Muscle of leg (tissue), 11 donors: ENCODE results near the gene PANX1. TPM values are rescaled to one million over a fixed set of nuclear protein-coding genes. Genes with fewer than 3 reads are reported as not detected.
"Not testable (repeated sequence)": the region's sequence is repeated elsewhere in the genome, so short reads cannot be mapped to it uniquely, and the experiment has no call there.

Experiments
- DNase-seq: peaks from one replicate; pipeline ENCODE4 v3.0.0; 2013
- H3K27ac ChIP-seq: one replicate; pipeline ENCODE4 v1.5.1; 2013; ENCODE audit warnings: mild to moderate bottlenecking, low read length, control low read depth
- H3K27me3 ChIP-seq: one replicate; pipeline ENCODE4 v1.6.1; 2013; ENCODE audit warnings: low read length; ENCODE audit not compliant: control insufficient read depth, insufficient read depth
- H3K36me3 ChIP-seq: one replicate; pipeline ENCODE4 v1.6.1; 2013; ENCODE audit warnings: low read length; ENCODE audit not compliant: control insufficient read depth, insufficient read depth
- H3K4me1 ChIP-seq: one replicate; pipeline ENCODE4 v1.6.1; 2013; ENCODE audit warnings: low read length; ENCODE audit not compliant: control insufficient read depth, insufficient read depth
- H3K4me3 ChIP-seq: one replicate; pipeline ENCODE4 v1.5.1; 2013; ENCODE audit warnings: low read length, control low read depth
- H3K9me3 ChIP-seq: replicated peaks from 2 replicates; pipeline ENCODE4 v1.6.1; 2013; ENCODE audit warnings: low read depth, low read length; ENCODE audit not compliant: control insufficient read depth
- WGBS: methylation state at CpG from one replicate; pipeline ENCODE4 v1.1.5; 2013; ENCODE audit warnings: missing lambda C conversion rate; ENCODE audit not compliant: insufficient coverage; 5-methylcytosine and 5-hydroxymethylcytosine counted together
- polyA plus RNA-seq, 8 donors: library from polyadenylated mRNA; unstranded; fragments of 120-200 nt; gene quantifications; one replicate each; pipeline versions ENCODE4 v1.2.1 to v1.2.3, GENCODE V29; 2013; ENCODE audit warnings: inconsistent platforms in 1 of 8, low replicate concordance in 1 of 8; ENCODE audit not compliant: insufficient read length in 8 of 8, insufficient read depth in 1 of 8
- total RNA-seq: library from RNA; stranded (reverse); fragments of 120-200 nt; gene quantifications from one replicate; pipeline ENCODE4 v1.2.4, GENCODE V29; 2013

Gene PANX1
- total and polyA plus RNA-seq, 9 donors = 10.5 to 27.1 (median 20.7) TPM

- H3K9me3 ChIP-seq = peaks cover 5% of the 10 kb centered on the region
- DNase-seq = no peak
- H3K27me3 ChIP-seq = no peaks in the 10 kb centered on the region
- no CpG with 5 or more reads among the region's 4 CpGs for WGBS
- no peak overlapping the region for H3K4me3 ChIP-seq
- H3K27ac ChIP-seq = no peak overlapping the region
- no peaks in the 10 kb centered on the region for H3K4me1 ChIP-seq
- no peaks in the 10 kb centered on the region for H3K36me3 ChIP-seq
Measured at GRCh38 chr11:94106716-94107115, 21.9 kb upstream of the PANX1 start.

- no peak for DNase-seq
- H3K36me3 ChIP-seq = no peaks in the 10 kb centered on the region
- H3K27ac ChIP-seq = no peak overlapping the region
- WGBS = no CpG with 5 or more reads among the region's 1 CpG
- H3K9me3 ChIP-seq = peaks cover 5% of the 10 kb centered on the region
- no peaks in the 10 kb centered on the region for H3K4me1 ChIP-seq
- H3K4me3 ChIP-seq = no peak overlapping the region
- H3K27me3 ChIP-seq = no peaks in the 10 kb centered on the region
Measured at GRCh38 chr11:94107363-94107762, 21.3 kb upstream of the PANX1 start.

- no peaks in the 10 kb centered on the region for H3K27me3 ChIP-seq
- H3K9me3 ChIP-seq = peaks cover 5% of the 10 kb centered on the region
- H3K4me1 ChIP-seq = no peaks in the 10 kb centered on the region
- H3K4me3 ChIP-seq = no peak overlapping the region
- 88% methylated on average over 2 of the region's 3 CpGs for WGBS
- no peaks in the 10 kb centered on the region for H3K36me3 ChIP-seq
- no peak overlapping the region for H3K27ac ChIP-seq
- no peak for DNase-seq
Measured at GRCh38 chr11:94111241-94111640, 17.4 kb upstream of the PANX1 start.

- Histone ChIP-seq H3K36me3 (no peaks in the 10 kb centered on the region), H3K27me3 (no peaks in the 10 kb centered on the region), H3K4me3 (no peak overlapping the region), H3K27ac (no peak overlapping the region), H3K9me3 (peaks cover 4% of the 10 kb centered on the region), H3K4me1 (no peaks in the 10 kb centered on the region)
- WGBS = 53% methylated on average over 3 of the region's 3 CpGs
- DNase-seq = no peak
Measured at GRCh38 chr11:94111660-94112059, 17.0 kb upstream of the PANX1 start.

- H3K4me3 ChIP-seq = no peak overlapping the region
- DNase-seq = peak; percentile 65
- H3K9me3 ChIP-seq = peaks cover 2% of the 10 kb centered on the region
- H3K27ac ChIP-seq = no peak overlapping the region
- WGBS = no CpG with 5 or more reads among the region's 1 CpG
- H3K36me3 ChIP-seq = no peaks in the 10 kb centered on the region
- no peaks in the 10 kb centered on the region for H3K4me1 ChIP-seq
- no peaks in the 10 kb centered on the region for H3K27me3 ChIP-seq
Measured at GRCh38 chr11:94112206-94112953, 16.3 kb upstream of the PANX1 start.

GRCh38 chr11:94117197-94117574 lies 11.5 kb upstream of the PANX1 start:
- no CpG with 5 or more reads among the region's 1 CpG for WGBS
- Histone ChIP-seq H3K4me3 (no peak overlapping the region), H3K27me3 (no peaks in the 10 kb centered on the region), H3K36me3 (no peaks in the 10 kb centered on the region), H3K9me3 (no peaks in the 10 kb centered on the region), H3K27ac (no peak overlapping the region), H3K4me1 (no peaks in the 10 kb centered on the region)
- DNase-seq = no peak

- H3K4me3 ChIP-seq = no peak overlapping the region
- no peaks in the 10 kb centered on the region for H3K9me3 ChIP-seq
- H3K36me3 ChIP-seq = no peaks in the 10 kb centered on the region
- H3K4me1 ChIP-seq = no peaks in the 10 kb centered on the region
- no peaks in the 10 kb centered on the region for H3K27me3 ChIP-seq
- DNase-seq = no peak
- no peak overlapping the region for H3K27ac ChIP-seq
Measured at GRCh38 chr11:94117871-94118270, 10.8 kb upstream of the PANX1 start.

- H3K27ac ChIP-seq, H3K4me3 ChIP-seq, H3K9me3 ChIP-seq, DNase-seq, H3K27me3 ChIP-seq, H3K36me3 ChIP-seq, H3K4me1 ChIP-seq: not testable (repeated sequence)
- 90% methylated on average over 5 of the region's 6 CpGs for whole genome bisulfite sequencing
Measured at GRCh38 chr11:94119676-94120075, 9.0 kb upstream of the PANX1 start.

GRCh38 chr11:94120516-94120915 lies 8.1 kb upstream of the PANX1 start:
- H3K27ac ChIP-seq, H3K4me3 ChIP-seq, H3K4me1 ChIP-seq, H3K9me3 ChIP-seq, H3K27me3 ChIP-seq, H3K36me3 ChIP-seq, DNase-seq: not testable (repeated sequence)
- WGBS = no CpG with 5 or more reads among the region's 2 CpGs

GRCh38 chr11:94120946-94121345 lies 7.7 kb upstream of the PANX1 start:
- H3K4me3 ChIP-seq = no peak overlapping the region
- no peak for DNase-seq
- no peaks in the 10 kb centered on the region for H3K36me3 ChIP-seq
- H3K4me1 ChIP-seq = no peaks in the 10 kb centered on the region
- peaks cover 2% of the 10 kb centered on the region for H3K9me3 ChIP-seq
- WGBS = 95% methylated on average over 6 of the region's 6 CpGs
- no peaks in the 10 kb centered on the region for H3K27me3 ChIP-seq
- no peak overlapping the region for H3K27ac ChIP-seq
